Mesenchymal stem cell (in vitro differentiated cells and primary cell): ENCODE results near the gene SEMA5B.

Source experiments
- DNase-seq: peaks from one replicate; pipeline ENCODE4 v3.0.0-alpha.2; 2013
- H2AFZ ChIP-seq: one replicate; pipeline ENCODE4 v1.6.1; 2013; ENCODE audit warnings: low read depth, mild to moderate bottlenecking, control low read depth, inconsistent platforms, low read length, moderate library complexity
- H2AK5ac ChIP-seq: 2 replicates; pipeline ENCODE4 v1.6.1; 2013; ENCODE audit warnings: low read length, moderate library complexity, mild to moderate bottlenecking, inconsistent platforms; ENCODE audit not compliant: severe bottlenecking
- H2BK120ac ChIP-seq: one replicate; pipeline ENCODE4 v1.6.1; 2013; ENCODE audit warnings: low read depth, mild to moderate bottlenecking, inconsistent platforms, low read length, moderate library complexity
- H2BK12ac ChIP-seq, 2 experiments: one replicate each; pipeline ENCODE4 v1.6.1; 2013; ENCODE audit warnings: inconsistent platforms in 2 of 2, low read length in 2 of 2, mild to moderate bottlenecking in 2 of 2, moderate library complexity in 2 of 2, control low read depth in 1 of 2
- H2BK15ac ChIP-seq: one replicate; pipeline ENCODE4 v1.6.1; 2013; ENCODE audit warnings: mild to moderate bottlenecking, low read depth, inconsistent platforms; ENCODE audit not compliant: poor library complexity, severe bottlenecking
- H2BK5ac ChIP-seq: 2 replicates; pipeline ENCODE4 v1.6.1; 2013; ENCODE audit warnings: low read depth, mild to moderate bottlenecking, low read length, control low read depth, inconsistent platforms; ENCODE audit not compliant: poor library complexity, severe bottlenecking
- H3K14ac ChIP-seq, 2 experiments: one replicate each; pipeline ENCODE4 v1.6.1; 2013; ENCODE audit warnings: inconsistent platforms in 2 of 2, low read length in 2 of 2, control low read depth in 1 of 2, mild to moderate bottlenecking in 1 of 2, moderate library complexity in 1 of 2
- H3K18ac ChIP-seq, 2 experiments: one replicate each; pipeline ENCODE4 v1.6.1; 2013; ENCODE audit warnings: inconsistent platforms in 2 of 2, low read length in 2 of 2, control low read depth in 1 of 2, low read depth in 1 of 2, mild to moderate bottlenecking in 1 of 2
- H3K23ac ChIP-seq, 2 experiments: one replicate each; pipeline ENCODE4 v1.6.1; 2013; ENCODE audit warnings: inconsistent platforms in 2 of 2, low read length in 2 of 2, mild to moderate bottlenecking in 2 of 2, moderate library complexity in 2 of 2, control low read depth in 1 of 2
- H3K27ac ChIP-seq: 2 replicates; pipeline ENCODE4 v1.5.1; 2013; ENCODE audit warnings: mild to moderate bottlenecking, moderate library complexity, low read length, control low read depth, inconsistent platforms; ENCODE audit not compliant: poor library complexity, severe bottlenecking
- H3K27me3 ChIP-seq, 2 experiments: 2 replicates each; pipeline versions ENCODE4 v1.6.1 to v1.7.0; 2013; ENCODE audit warnings: low read length in 2 of 2, mild to moderate bottlenecking in 2 of 2, moderate library complexity in 2 of 2, control low read depth in 1 of 2, inconsistent platforms in 1 of 2; ENCODE audit not compliant: control insufficient read depth in 1 of 2, insufficient read depth in 1 of 2
- H3K36me3 ChIP-seq, 2 experiments: 2 replicates each; pipeline versions ENCODE4 v1.6.1 to v1.7.0; 2013; ENCODE audit warnings: low read length in 2 of 2, control low read depth in 1 of 2, inconsistent platforms in 1 of 2, low read depth in 1 of 2, mild to moderate bottlenecking in 1 of 2; ENCODE audit not compliant: insufficient read depth in 2 of 2, control insufficient read depth in 1 of 2
- H3K4ac ChIP-seq, 2 experiments: one replicate each; pipeline ENCODE4 v1.6.1; 2013; ENCODE audit warnings: inconsistent platforms in 2 of 2, low read length in 2 of 2, mild to moderate bottlenecking in 2 of 2, moderate library complexity in 2 of 2, control low read depth in 1 of 2, low read depth in 1 of 2
- H3K4me1 ChIP-seq: 2 replicates; pipeline ENCODE4 v1.6.1; 2013; ENCODE audit warnings: low read depth, low read length, control low read depth; ENCODE audit not compliant: control insufficient read depth, insufficient read depth
- H3K4me2 ChIP-seq: 2 replicates; pipeline ENCODE4 v1.6.1; 2013; ENCODE audit warnings: low read length, mild to moderate bottlenecking, inconsistent platforms; ENCODE audit not compliant: poor library complexity, severe bottlenecking
- H3K4me3 ChIP-seq, 2 experiments: 2 replicates each; pipeline versions ENCODE4 v1.5.1 to v1.7.0; 2013; ENCODE audit warnings: low read length in 2 of 2, mild to moderate bottlenecking in 2 of 2, control low read depth in 1 of 2, low read depth in 1 of 2; ENCODE audit not compliant: insufficient read depth in 1 of 2
- H3K79me1 ChIP-seq: replicated peaks from 2 replicates; pipeline ENCODE4 v1.6.1; 2013; ENCODE audit warnings: mild to moderate bottlenecking, control low read depth, low read length, inconsistent platforms; ENCODE audit not compliant: poor library complexity, severe bottlenecking
- H3K9ac ChIP-seq: 2 replicates; pipeline ENCODE4 v1.7.0; 2013; ENCODE audit warnings: mild to moderate bottlenecking, low read length, moderate library complexity
- H3K9me3 ChIP-seq: 2 replicates; pipeline ENCODE4 v1.7.0; 2013; ENCODE audit warnings: mild to moderate bottlenecking, low read length; ENCODE audit not compliant: control insufficient read depth
- H4K8ac ChIP-seq: one replicate; pipeline ENCODE4 v1.6.1; 2013; ENCODE audit warnings: inconsistent platforms, mild to moderate bottlenecking, low read length, moderate library complexity
- H4K91ac ChIP-seq: one replicate; pipeline ENCODE4 v1.6.1; 2013; ENCODE audit warnings: mild to moderate bottlenecking, low read length, inconsistent platforms
- WGBS: methylation state at CpG from one replicate; pipeline ENCODE4 v1.1.7; 2013; ENCODE audit warnings: mixed read lengths; 5-methylcytosine and 5-hydroxymethylcytosine counted together

The SEMA5B gene

DNA sequence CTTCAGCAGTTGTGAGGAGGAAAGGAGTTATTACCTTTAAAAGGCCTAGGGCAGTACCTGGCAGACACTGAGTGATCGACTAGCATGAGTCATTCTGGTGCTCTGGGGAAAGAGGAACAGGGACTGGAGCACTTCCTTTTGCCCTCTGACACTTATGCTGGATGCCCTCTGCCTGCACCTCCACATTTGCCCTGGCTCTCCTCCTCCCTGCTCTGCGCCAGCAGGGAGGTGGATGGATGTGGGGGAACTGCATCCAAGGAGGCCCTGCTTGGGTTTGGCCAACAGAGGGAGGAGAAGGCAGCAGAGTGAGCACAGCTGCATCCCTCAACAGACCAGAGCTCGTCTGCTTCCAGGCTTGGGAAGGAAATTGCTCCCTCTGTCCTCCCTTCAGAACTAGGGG is 75.0 kb downstream of the SEMA5B start:
- Histone ChIP-seq H3K14ac (no peak overlapping the region), H3K4ac (no peak overlapping the region)

DNA sequence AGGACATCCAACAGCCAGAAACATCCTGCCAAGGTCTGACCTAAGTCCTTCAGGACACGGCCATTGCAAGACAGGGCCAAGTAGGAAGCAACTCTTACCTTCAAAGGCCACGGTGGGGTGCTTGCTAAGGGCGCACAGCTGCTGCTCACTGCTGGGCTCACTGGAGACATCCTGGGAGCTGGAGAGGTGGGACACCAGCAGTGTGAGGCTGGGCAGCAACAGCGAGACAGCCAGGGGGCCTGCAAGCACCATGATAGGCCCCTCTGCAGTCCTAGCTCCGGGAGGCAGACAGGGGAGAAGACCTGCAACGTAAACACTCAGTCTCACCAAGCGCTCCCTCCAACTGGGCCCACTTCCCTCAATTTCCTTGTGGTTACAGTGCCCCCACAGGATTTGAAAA is 79.2 kb downstream of the SEMA5B start:
- WGBS = 47% methylated on average over 6 of the region's 7 CpGs
- Histone ChIP-seq H4K8ac (no peak overlapping the region), H3K27me3 (peaks cover 45 to 53% of the 10 kb centered on the region in 2 experiments), H3K27ac (no peak overlapping the region), H3K14ac (no peak overlapping the region), H3K9ac (no peak overlapping the region), H3K4me1 (peaks cover 2% of the 10 kb centered on the region), H3K4me2 (no peak overlapping the region), H3K79me1 (no peaks in the 10 kb centered on the region), H2AK5ac (no peak overlapping the region), H3K18ac (no peak overlapping the region), H3K9me3 (no peaks in the 10 kb centered on the region), H2BK120ac (no peak overlapping the region), H4K91ac (no peak overlapping the region), H2BK5ac (no peak overlapping the region), H2BK15ac (no peak overlapping the region), H2AFZ (no peak overlapping the region), H2BK12ac (no peak overlapping the region), H3K23ac (no peak overlapping the region), H3K36me3 (no peaks in the 10 kb centered on the region), H3K4me3 (no peak overlapping the region), H3K4ac (peak overlapping the region in 1 of 2 experiments; percentile 13)
- no peak for DNase-seq

More for the DNA sequence above, 75.0 kb downstream of the SEMA5B start:
- Histone ChIP-seq H3K23ac (no peak overlapping the region), H4K91ac (no peak overlapping the region), H3K4me3 (no peak overlapping the region), H2BK5ac (no peak overlapping the region), H3K4me1 (peaks cover 7% of the 10 kb centered on the region), H2BK120ac (no peak overlapping the region), H2BK15ac (no peak overlapping the region), H3K18ac (no peak overlapping the region), H3K36me3 (no peaks in the 10 kb centered on the region), H3K9me3 (no peaks in the 10 kb centered on the region), H3K9ac (no peak overlapping the region), H2AFZ (no peak overlapping the region), H3K27ac (no peak overlapping the region), H3K79me1 (no peaks in the 10 kb centered on the region), H4K8ac (no peak overlapping the region), H3K27me3 (peaks cover 25 to 59% of the 10 kb centered on the region in 2 experiments), H2AK5ac (no peak overlapping the region), H3K4me2 (no peak overlapping the region), H2BK12ac (no peak overlapping the region)
- DNase-seq = no peak
- WGBS = 64% methylated on average over 2 of the region's 3 CpGs

DNA sequence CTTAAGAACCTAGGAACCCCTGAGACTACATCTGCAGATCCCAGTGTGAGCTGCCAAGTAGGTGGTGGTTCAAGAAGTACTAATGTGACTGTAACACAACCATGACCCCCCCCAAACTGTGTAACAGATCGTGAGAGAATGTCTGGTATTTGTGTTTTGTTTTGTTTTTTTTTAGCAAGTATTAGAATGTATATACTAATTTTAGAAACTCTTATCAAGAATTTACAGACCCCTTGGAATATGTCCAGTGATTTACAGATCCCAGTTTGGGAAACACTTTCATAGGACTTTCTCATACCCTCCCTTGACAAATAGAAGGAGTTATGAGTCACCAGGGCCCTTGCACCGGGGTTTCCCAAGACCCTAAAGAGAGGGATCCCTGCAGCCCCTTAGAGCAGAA is 79.8 kb downstream of the SEMA5B start:
- Histone ChIP-seq H3K27me3 (peaks cover 49 to 55% of the 10 kb centered on the region in 2 experiments), H3K79me1 (no peaks in the 10 kb centered on the region), H3K4me1 (peaks cover 5% of the 10 kb centered on the region), H3K36me3 (no peaks in the 10 kb centered on the region), H3K9me3 (no peaks in the 10 kb centered on the region), H3K4me3 (no peak overlapping the region), H3K14ac (no peak overlapping the region), H3K18ac (no peak overlapping the region), H4K91ac (no peak overlapping the region), H2AK5ac (no peak overlapping the region), H3K4me2 (no peak overlapping the region), H3K9ac (no peak overlapping the region), H3K23ac (no peak overlapping the region), H3K27ac (no peak overlapping the region), H3K4ac (no peak overlapping the region), H4K8ac (no peak overlapping the region), H2BK120ac (no peak overlapping the region), H2AFZ (no peak overlapping the region), H2BK5ac (no peak overlapping the region), H2BK12ac (no peak overlapping the region), H2BK15ac (no peak overlapping the region)
- DNase-seq = peak; percentile 70
- 58% methylated on average over 1 of the region's 2 CpGs for WGBS

DNA sequence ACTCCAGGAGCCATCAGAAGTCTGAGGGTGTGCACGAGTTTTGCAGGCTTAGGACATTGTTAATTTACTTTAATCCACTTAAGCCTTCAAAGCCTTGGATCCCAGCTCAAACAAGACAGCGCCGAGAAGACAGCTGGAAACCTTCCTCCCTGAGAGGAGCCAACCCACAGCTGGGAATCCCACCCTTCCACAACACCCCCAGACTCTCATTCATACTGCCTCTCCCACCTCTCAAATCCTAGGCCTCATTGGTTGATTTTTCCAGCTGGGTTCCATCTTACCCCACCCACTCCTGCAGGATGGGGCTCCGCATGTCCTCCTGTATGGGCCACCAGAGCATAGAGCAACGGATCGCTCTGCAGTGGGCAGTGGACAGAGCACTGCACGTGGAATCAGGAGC is 80.4 kb downstream of the SEMA5B start:
- Histone ChIP-seq H3K79me1 (no peaks in the 10 kb centered on the region), H3K18ac (no peak overlapping the region), H2BK5ac (no peak overlapping the region), H3K36me3 (no peaks in the 10 kb centered on the region), H3K4ac (no peak overlapping the region), H3K4me1 (peaks cover 2% of the 10 kb centered on the region), H4K91ac (no peak overlapping the region), H4K8ac (no peak overlapping the region), H3K14ac (no peak overlapping the region), H3K27ac (no peak overlapping the region), H2BK120ac (no peak overlapping the region), H3K4me3 (no peak overlapping the region), H3K4me2 (no peak overlapping the region), H3K27me3 (peaks cover 55 to 60% of the 10 kb centered on the region in 2 experiments), H2BK12ac (no peak overlapping the region), H3K9ac (no peak overlapping the region), H2AFZ (no peak overlapping the region), H2BK15ac (no peak overlapping the region), H3K23ac (no peak overlapping the region), H2AK5ac (no peak overlapping the region), H3K9me3 (no peaks in the 10 kb centered on the region)
- no peak for DNase-seq
- WGBS = 79% methylated on average over 7 of the region's 7 CpGs
